HG02981 (cell line): Measurements from ENCODE around the gene DUOXA2.
"Not testable (repeated sequence)": the region's sequence is repeated elsewhere in the genome, so short reads cannot be mapped to it uniquely, and the experiment has no call there.

Experiments used
- ATAC-seq: cut with Tn5 transposase; IDR thresholded peaks from one replicate; pipeline ENCODE4 v1.9.1; 2021; ENCODE audit warnings: mild to moderate bottlenecking, moderate library complexity; ENCODE audit not compliant: unreplicated experiment

The DUOXA2 gene

DNA sequence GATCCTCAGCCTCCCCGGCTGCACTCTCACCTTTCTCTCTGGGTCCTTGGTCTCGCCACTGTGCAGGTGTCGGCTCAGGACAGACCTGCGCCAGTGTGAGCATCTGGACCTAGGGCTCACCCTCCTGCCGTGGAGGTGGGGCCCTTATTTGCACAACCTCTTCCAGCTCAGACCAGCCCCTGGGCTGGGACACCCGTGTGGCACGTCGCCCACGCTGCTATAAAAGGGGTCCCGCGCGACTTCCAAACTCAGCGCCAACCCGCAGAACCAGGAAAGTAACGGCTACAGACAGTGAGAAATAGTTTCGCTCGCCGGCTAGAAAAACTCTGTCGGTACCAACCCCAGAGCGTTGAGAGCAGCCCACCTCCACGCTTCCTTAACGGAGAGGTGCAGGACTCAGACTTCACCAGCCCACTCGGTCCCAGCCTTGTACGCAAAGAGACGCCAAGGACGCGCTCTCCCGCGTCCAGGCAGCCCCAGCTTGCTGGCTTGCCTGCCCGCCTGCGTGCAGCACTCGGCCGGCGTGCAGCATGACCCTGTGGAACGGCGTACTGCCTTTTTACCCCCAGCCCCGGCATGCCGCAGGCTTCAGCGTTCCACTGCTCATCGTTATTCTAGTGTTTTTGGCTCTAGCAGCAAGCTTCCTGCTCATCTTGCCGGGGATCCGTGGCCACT is at the start of gene DUOXA2, which contains the start of gene DUOX2:
DUOXA2 (plus strand) TSS at position 251 of the 675 bp plus-strand sequence; CDS start at position 531, 280 bp downstream.
DUOX2 (minus strand) TSS at position 97 of the 675 bp plus-strand sequence. CDS start 761 bp downstream, outside the sequence.
- ATAC-seq = no peak

DNA sequence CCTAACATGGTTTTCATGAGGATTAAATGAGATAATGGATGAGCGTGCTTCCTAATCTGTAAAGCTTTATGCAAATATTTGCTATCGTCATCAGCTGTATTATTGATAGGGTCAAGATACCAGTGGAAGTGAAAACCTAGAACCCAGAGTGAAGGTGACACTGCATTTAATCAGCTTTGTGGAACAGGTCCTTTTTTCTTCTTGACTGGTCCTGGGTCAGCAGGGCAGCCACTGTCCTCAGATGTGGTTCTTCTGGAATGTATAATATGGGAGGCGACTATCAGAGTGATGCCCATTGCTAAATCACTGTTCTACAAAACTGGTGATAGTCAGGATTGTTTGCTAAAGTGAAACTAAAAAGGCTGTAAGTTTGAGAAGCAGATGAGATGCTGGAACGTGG is 49.7 kb upstream of the DUOXA2 start:
- ATAC-seq = no peak

GRCh38 chr15:45069942-45070360 is 44.2 kb upstream of the DUOXA2 start:
- ATAC-seq = not testable (repeated sequence)

DNA sequence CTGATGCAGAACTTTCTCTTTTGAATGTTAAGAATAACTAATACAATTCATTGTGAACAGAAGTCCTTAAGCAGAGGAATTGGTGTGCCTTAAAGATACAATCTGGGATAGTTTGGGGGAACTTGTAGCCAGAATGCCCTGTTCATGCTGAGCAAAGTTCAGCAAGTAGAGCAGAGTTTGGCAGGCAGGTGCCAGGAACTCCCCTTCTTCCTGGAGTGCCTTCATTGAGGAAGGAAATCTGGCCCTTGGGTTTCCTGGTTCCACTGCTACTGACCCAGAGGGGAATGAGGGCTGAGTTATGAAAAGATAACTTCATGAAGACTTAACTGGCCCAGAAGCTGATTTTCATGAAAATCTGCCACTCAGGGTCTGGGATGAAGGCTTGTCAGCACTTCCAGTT is 40.5 kb upstream of the DUOXA2 start:
- ATAC-seq = not testable (repeated sequence)

- ATAC-seq = not testable (repeated sequence)
Measured at GRCh38 chr15:45075440-45076320, 38.4 kb upstream of the DUOXA2 start.

- ATAC-seq = not testable (repeated sequence)
Measured at GRCh38 chr15:45077391-45077790, 36.7 kb upstream of the DUOXA2 start.

DNA sequence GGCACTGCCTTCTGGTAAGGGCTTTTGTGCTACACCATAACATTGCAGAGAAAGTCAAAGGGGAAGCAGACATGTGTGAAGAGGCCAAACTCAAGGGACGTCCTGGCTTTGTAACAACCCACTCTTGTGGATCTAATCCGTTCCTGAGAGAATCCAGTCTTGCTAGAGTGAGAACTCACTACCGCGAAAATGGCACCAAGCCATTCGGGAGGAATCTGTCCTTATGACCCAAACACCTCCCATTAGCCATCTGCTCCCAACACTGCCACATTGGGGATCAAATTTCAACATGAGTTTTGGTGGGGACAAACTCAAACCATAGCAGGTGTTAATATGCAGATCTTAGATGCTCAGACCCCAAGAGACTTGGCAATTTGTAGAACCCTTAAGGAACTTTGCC is 34.9 kb upstream of the DUOXA2 start:
- ATAC-seq = not testable (repeated sequence)

GRCh38 chr15:45079628-45080246 is 34.4 kb upstream of the DUOXA2 start:
- ATAC-seq = not testable (repeated sequence)

- ATAC-seq = not testable (repeated sequence)
Measured at GRCh38 chr15:45080593-45080992, 33.5 kb upstream of the DUOXA2 start.

DNA sequence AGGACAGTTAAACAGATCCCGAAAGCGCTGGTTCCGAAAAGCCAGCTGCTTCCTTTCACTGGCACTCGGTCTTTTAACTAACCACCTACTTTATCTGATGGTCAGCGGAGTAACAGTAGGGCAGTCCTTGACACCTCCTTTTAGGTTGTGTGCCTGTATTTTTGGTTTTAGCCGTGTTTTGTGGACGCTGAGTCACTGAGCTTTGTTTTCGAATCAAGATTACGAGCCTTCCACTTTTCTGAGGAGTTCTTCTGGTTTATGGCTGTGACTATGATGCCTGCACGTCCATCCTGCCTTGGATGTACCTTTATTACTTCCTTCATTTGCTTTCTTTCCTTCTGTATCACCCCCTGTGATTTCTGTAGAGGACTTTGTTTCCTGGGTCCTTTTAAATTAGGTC is 31.7 kb upstream of the DUOXA2 start:
- not testable (repeated sequence) for ATAC-seq

DNA sequence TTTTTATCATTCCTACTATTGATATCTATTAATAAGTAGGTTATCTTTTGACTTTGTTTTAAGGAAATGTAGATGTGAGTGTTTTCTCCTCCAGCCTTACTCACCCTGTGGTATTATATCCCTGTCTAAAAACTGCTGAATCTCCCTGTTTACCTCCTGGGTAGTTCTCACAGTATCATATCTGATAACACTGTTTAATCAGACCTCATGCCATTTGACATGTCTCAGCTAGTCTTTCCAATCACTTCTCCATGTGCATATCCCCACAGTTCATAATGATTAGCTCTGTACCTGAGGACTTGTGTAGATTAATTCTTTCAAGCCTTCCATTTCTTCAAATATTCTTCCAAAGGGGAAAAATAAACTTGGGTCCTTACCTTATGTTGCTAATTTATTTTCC is 30.9 kb upstream of the DUOXA2 start:
- no peak for ATAC-seq

DNA sequence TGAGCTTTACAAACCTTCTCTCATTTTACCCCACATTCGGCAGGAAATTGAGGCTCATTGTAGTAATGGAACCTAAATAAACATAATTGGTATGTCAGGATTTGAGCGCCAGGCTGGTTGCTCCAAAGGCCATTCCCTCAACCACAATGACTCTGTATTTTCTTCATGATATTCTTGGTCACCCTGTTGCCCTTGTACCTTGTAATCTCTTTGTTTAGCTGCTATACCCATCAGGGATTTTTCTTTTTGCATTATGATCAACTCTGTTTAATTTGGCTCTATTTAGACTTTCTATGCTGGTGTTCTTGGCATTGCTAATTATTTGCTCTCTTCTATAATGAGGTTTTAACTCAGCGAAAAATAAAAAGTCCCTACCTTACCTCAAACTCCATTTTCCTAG is 30.0 kb upstream of the DUOXA2 start:
- ATAC-seq = no peak

- ATAC-seq = no peak
Measured at GRCh38 chr15:45087513-45087912, 26.6 kb upstream of the DUOXA2 start.

- no peak for ATAC-seq
Measured at GRCh38 chr15:45088801-45089711, 25.1 kb upstream of the DUOXA2 start.

- no peak for ATAC-seq
Measured at GRCh38 chr15:45089712-45090373, 24.3 kb upstream of the DUOXA2 start.

- ATAC-seq = no peak
Measured at GRCh38 chr15:45091161-45091560, 23.0 kb upstream of the DUOXA2 start.

- ATAC-seq = no peak
Measured at GRCh38 chr15:45091576-45091975, 22.6 kb upstream of the DUOXA2 start.

DNA sequence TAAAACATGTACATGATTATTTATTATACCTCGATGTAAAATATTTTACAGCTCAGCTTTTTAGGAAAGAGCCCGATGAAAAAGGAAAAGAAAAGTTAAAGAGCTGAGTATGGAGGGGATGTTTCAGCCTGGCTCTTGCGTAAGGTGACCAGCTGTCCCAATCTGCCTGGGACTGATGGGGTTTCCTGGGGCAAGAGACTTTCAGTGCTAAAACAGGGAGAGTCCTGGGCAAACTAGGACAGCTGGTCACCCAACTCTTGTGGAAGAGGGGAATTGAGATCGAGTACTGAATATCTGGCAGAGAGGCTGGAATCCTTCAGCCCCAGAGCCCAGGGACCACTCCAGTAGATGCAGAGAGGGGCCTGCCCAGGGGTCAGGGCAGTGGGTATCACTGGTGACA is 21.1 kb upstream of the DUOXA2 start:
- no peak for ATAC-seq

- no peak for ATAC-seq
Measured at GRCh38 chr15:45093622-45094357, 20.3 kb upstream of the DUOXA2 start.
